ENCODE data around the gene BACE1-AS.

The BACE1-AS gene

DNA sequence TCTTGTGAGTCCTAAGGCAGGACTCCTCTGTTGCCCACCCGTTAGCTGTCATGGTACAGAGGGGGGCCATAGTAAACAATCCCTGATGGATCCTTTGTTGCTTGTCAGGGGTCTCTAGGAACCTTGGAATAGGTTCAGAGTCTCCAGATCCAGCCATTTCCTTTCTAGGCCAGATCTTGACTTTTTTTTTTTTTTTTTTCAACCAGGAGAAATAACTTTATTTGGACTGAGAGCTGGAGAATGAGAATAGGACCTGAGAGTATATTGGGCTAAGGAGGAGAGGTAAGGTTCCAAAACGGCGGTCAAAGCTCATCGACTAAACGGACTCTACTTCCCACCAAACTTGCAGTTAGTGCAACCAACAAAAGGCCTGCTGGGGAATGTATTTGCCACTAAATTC lies 44.3 kb downstream of the BACE1-AS start:
- Histone ChIP-seq H3K27me3 (no peaks in the 10 kb centered on the region), H3K4me1 (ENCODE audit: control insufficient read depth in 1 of 2, insufficient read depth in 1 of 2, low read depth in 1 of 2, low read length in 1 of 2) (no peaks in the 10 kb centered on the region), H3K36me3 (no peaks in the 10 kb centered on the region), H3K27ac (no peak overlapping the region), H3K9me3 (no peaks in the 10 kb centered on the region), H3K4me3 (ENCODE audit: low read depth in 1 of 2, low read length in 1 of 2) (no peak overlapping the region)
- TF ChIP-seq, protein P1, sequence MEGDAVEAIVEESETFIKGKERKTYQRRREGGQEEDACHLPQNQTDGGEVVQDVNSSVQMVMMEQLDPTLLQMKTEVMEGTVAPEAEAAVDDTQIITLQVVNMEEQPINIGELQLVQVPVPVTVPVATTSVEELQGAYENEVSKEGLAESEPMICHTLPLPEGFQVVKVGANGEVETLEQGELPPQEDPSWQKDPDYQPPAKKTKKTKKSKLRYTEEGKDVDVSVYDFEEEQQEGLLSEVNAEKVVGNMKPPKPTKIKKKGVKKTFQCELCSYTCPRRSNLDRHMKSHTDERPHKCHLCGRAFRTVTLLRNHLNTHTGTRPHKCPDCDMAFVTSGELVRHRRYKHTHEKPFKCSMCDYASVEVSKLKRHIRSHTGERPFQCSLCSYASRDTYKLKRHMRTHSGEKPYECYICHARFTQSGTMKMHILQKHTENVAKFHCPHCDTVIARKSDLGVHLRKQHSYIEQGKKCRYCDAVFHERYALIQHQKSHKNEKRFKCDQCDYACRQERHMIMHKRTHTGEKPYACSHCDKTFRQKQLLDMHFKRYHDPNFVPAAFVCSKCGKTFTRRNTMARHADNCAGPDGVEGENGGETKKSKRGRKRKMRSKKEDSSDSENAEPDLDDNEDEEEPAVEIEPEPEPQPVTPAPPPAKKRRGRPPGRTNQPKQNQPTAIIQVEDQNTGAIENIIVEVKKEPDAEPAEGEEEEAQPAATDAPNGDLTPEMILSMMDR (IDR thresholded peaks at IDR 0.05) = no peak

DNA sequence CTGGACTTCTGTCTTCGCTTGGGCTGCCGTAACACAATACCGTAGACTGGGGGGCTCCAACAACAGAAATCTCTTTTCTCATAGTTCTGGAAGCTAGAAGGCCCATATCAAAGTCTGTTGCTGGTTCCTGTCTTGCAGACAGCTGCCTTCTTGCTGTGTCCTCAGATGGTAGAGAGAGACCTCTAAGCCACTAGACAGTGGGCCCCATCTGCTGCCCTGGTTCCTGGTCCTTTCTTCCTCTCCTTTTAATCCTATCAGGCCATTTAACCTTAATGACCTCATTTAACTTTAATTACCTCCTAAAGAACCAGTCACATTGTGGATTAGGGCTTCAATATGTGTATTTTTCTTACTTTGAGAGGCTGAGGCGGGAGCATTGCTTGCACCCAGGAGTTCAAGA lies 45.9 kb downstream of the BACE1-AS start:
- Histone ChIP-seq H3K4me3 (ENCODE audit: low read depth in 1 of 2, low read length in 1 of 2) (no peak overlapping the region), H3K4me1 (ENCODE audit: control insufficient read depth in 1 of 2, insufficient read depth in 1 of 2, low read depth in 1 of 2, low read length in 1 of 2) (no peaks in the 10 kb centered on the region), H3K9me3 (no peaks in the 10 kb centered on the region), H3K27me3 (no peaks in the 10 kb centered on the region), H3K36me3 (no peaks in the 10 kb centered on the region), H3K27ac (no peak overlapping the region)
- TF ChIP-seq, protein P1 (IDR thresholded peaks at IDR 0.05) = no peak

All from neutrophil (primary cell).